Effector memory CD8-positive, alpha-beta T cell (primary cell): ENCODE measurements around the gene GAST.
"Not testable (repeated sequence)": the region's sequence is repeated elsewhere in the genome, so short reads cannot be mapped to it uniquely, and the experiment has no call there.

ENCODE experiments used
- ATAC-seq: fragments of 150-1000 bp; cut with Tn5 transposase; replicated peaks from 2 replicates; pipeline ENCODE4 v1.10.0; 2021; ENCODE audit warnings: mild to moderate bottlenecking, moderate library complexity
- DNase-seq, 3 experiments: peaks; one replicate each; pipeline ENCODE4 v3.0.0; 2021
- H3K27ac Mint-ChIP-seq, 2 donors: one replicate each; pipeline ENCODE4 v1.8.0; 2022; ENCODE audit warnings: mild to moderate bottlenecking in 2 of 2, mixed read lengths in 2 of 2, moderate library complexity in 2 of 2
- H3K27me3 Mint-ChIP-seq, 2 donors: one replicate each; pipeline ENCODE4 v1.8.0; 2022; ENCODE audit warnings: mixed read lengths in 2 of 2
- H3K36me3 Mint-ChIP-seq: one replicate; pipeline ENCODE4 v1.8.0; 2022; ENCODE audit warnings: mild to moderate bottlenecking, moderate library complexity, mixed read lengths; ENCODE audit not compliant: insufficient read depth
- H3K4me1 Mint-ChIP-seq, 2 donors: one replicate each; pipeline ENCODE4 v1.8.0; 2022; ENCODE audit warnings: low read depth in 2 of 2, mixed read lengths in 2 of 2
- H3K4me3 Mint-ChIP-seq, 2 donors: one replicate each; pipeline ENCODE4 v1.8.0; 2022; ENCODE audit warnings: mild to moderate bottlenecking in 2 of 2, mixed read lengths in 2 of 2, moderate library complexity in 2 of 2
- H3K9me3 Mint-ChIP-seq, 2 donors: one replicate each; pipeline ENCODE4 v1.8.0; 2022; ENCODE audit warnings: mixed read lengths in 2 of 2
- total RNA-seq, 9 experiments: gene quantifications; one replicate each; lab custom pipeline; 2026; lab: John Stamatoyannopoulos, UW

Gene GAST
- total RNA-seq, result 0 to 0.13 (median 0) reads per million in 9 experiments

GRCh38 chr17:41711669-41712400 lies at the start of gene GAST:
Gene GAST, plus strand, starts transcription at chr17:41712331. Its CDS starts 3,106 bp downstream, at chr17:41715437.
- no peaks in the 10 kb centered on the region for H3K36me3 Mint-ChIP-seq
- no peak for DNase-seq
- H3K4me1 Mint-ChIP-seq, result peaks cover 0 to 4% of the 10 kb centered on the region in 2 donors
- no peak within 1 kb of the TSS for H3K4me3 Mint-ChIP-seq
- H3K27me3 Mint-ChIP-seq, result peaks cover 21 to 45% of the 10 kb centered on the region in 2 donors
- H3K27ac Mint-ChIP-seq, result no peak within 1 kb of the TSS
- ATAC-seq, result no peak
- H3K9me3 Mint-ChIP-seq, result no peaks in the 10 kb centered on the region

- H3K9me3 Mint-ChIP-seq, result no peaks in the 10 kb centered on the region
- peaks cover 17 to 18% of the 10 kb centered on the region in 2 donors for H3K4me1 Mint-ChIP-seq
- no peak overlapping the region for H3K4me3 Mint-ChIP-seq
- no peaks in the 10 kb centered on the region for H3K27me3 Mint-ChIP-seq
- H3K36me3 Mint-ChIP-seq, result peaks cover 14% of the 10 kb centered on the region
- ATAC-seq (no peak), DNase-seq (no peak)
- H3K27ac Mint-ChIP-seq, result peak overlapping the region; percentile 14 to 15
These were observed 48.5 kb upstream of the GAST start for GRCh38 chr17:41663451-41664171.

DNA sequence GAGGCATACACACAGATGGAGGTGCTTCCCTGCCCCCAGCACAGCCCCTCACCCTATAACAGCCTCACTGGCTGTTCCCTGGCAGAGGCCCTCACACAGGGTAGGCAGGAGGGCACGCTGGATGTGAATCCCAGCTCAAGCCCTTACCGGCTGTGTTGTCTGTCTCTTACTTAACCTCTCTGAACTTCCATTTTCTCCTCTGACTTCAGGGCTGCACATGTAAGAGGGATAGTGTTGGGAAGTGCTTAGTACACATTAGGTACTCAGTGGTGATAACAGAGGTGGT lies 48.0 kb upstream of the GAST start:
- Mint-ChIP-seq H3K9me3 (no peaks in the 10 kb centered on the region), H3K4me3 (no peak overlapping the region), H3K4me1 (peaks cover 17 to 18% of the 10 kb centered on the region in 2 donors), H3K27me3 (no peaks in the 10 kb centered on the region), H3K27ac (no peak overlapping the region), H3K36me3 (peaks cover 14% of the 10 kb centered on the region)
- ATAC-seq (no peak), DNase-seq (no peak)

DNA sequence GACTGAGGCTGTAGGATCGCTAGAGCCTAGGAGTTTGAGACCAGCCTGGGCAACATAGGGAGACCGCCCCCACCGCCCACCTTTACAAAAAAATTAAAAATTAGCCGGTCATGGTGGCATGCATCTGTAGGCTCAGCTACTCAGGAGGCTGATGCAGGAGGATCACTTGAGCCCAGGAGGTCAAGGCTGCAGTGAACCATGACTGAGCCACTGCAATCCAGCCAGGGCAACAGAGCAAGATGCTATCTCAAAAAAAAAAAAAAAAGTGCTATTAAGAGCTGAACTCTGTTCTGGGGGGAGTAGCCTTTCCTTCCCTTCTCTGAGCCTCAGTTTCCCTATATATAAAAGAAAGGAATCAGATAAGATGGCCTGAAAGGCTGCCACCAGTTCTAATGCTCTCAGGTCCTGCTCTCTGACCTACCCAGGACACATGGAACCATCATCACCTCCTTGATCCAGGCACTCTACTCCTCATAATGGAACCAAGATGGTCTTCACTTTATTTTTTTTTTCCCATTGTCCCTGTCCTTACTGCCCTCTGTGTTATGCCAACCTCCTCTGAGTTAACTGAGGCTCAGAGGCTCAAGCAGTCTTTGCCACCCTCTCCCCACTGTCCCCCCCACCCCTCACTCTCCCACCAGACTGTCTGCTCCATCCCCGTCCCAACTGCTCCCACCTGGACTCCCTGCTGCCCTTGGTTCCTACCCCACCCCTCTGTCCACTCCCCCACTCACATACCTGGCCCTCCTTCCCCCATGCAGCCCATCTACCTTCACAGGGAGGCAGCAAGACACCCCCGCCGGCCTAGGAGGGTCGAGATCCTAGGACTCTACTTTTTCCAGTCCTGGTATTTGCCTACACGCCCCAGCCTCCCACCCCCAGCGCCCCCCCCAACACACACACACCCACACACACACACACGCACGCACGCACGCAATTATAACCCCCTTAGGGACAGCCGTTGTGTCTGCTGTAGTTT lies 47.3 kb upstream of the GAST start:
- H3K4me3 Mint-ChIP-seq, result peak overlapping the region; percentile 89 to 95
- H3K4me1 Mint-ChIP-seq, result peaks cover 17 to 18% of the 10 kb centered on the region in 2 donors
- no peaks in the 10 kb centered on the region for H3K27me3 Mint-ChIP-seq
- ATAC-seq (no peak), DNase-seq (no peak)
- H3K36me3 Mint-ChIP-seq, result peaks cover 14% of the 10 kb centered on the region
- H3K27ac Mint-ChIP-seq, result peak overlapping the region; percentile 99
- H3K9me3 Mint-ChIP-seq, result no peaks in the 10 kb centered on the region

DNA sequence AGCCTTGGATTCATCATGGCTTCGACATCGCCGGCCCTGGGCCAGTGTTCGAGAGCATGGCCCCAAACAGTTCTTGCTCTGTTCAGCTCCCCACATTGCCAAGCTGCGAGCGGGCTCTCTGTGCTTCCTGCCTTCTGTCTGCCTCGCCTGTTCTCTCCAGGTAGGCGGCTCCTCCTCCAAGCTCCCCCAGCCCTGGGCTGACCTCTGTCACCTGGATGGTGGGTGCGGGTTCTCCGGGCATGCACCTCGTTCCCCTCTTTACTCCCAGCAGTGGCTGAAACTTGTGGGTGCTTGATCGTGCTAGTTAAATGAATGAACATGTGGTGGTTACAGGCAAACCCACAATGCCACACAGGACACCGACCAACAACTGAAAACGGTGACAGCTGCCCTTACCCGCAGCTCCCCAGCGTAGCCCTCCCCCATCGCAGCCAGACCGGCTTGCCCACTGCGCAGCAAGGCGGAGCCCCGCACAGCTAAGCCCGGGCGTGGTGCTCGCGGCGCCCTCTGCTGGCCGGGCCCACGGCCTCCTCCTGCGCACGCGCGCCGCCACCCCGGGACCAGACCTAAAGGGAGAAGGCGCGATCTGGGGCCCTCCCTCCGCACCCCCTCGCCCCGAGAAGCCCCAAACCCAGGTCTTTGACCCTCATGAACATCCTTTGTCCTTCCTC lies 46.4 kb upstream of the GAST start:
- Mint-ChIP-seq H3K4me3 (peak overlapping the region; percentile 89 to 95), H3K27ac (peak overlapping the region; percentile 99), H3K27me3 (no peaks in the 10 kb centered on the region), H3K4me1 (peaks cover 17 to 18% of the 10 kb centered on the region in 2 donors), H3K9me3 (no peaks in the 10 kb centered on the region), H3K36me3 (peaks cover 14% of the 10 kb centered on the region)
- ATAC-seq (peak; percentile 77), DNase-seq (peak; percentile 86 to 92 (median 91))

DNA sequence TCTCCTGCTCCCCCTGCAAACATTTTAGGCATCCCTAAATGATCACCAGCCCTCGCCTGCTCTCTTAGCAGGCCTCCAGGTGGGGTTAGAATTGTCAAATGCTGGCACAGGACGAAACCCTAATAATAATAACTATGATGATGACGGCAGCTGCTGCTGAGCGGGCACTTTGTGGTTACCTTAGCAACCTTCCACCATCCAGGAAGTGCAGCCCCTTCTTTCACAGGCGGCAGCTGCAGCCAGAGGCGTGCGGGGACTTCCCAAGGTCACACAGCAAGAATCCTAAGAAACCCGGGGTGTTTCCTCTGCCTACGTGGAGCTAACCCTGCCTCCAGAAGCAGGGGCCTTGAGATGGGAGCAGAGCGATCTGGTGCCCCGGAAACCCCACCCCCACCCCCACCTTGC lies 45.9 kb upstream of the GAST start:
- no peaks in the 10 kb centered on the region for H3K9me3 Mint-ChIP-seq
- H3K36me3 Mint-ChIP-seq, result peaks cover 14% of the 10 kb centered on the region
- H3K4me1 Mint-ChIP-seq, result peaks cover 17 to 18% of the 10 kb centered on the region in 2 donors
- H3K27ac Mint-ChIP-seq, result peak overlapping the region; percentile 99
- H3K27me3 Mint-ChIP-seq, result no peaks in the 10 kb centered on the region
- peak overlapping the region; percentile 89 to 95 for H3K4me3 Mint-ChIP-seq
- DNase-seq (peak in 2 of 3 experiments; percentile 62 to 66), ATAC-seq (peak; percentile 68)

- peak overlapping the region; percentile 99 for H3K27ac Mint-ChIP-seq
- peaks cover 17 to 18% of the 10 kb centered on the region in 2 donors for H3K4me1 Mint-ChIP-seq
- no peaks in the 10 kb centered on the region for H3K27me3 Mint-ChIP-seq
- DNase-seq, result peak; percentile 86 to 89 (median 86)
- H3K9me3 Mint-ChIP-seq, result no peaks in the 10 kb centered on the region
- H3K4me3 Mint-ChIP-seq, result peak overlapping the region; percentile 89 to 95
- peaks cover 14% of the 10 kb centered on the region for H3K36me3 Mint-ChIP-seq
- peak; percentile 57 for ATAC-seq
These were observed 45.3 kb upstream of the GAST start for GRCh38 chr17:41666708-41667279.

DNA sequence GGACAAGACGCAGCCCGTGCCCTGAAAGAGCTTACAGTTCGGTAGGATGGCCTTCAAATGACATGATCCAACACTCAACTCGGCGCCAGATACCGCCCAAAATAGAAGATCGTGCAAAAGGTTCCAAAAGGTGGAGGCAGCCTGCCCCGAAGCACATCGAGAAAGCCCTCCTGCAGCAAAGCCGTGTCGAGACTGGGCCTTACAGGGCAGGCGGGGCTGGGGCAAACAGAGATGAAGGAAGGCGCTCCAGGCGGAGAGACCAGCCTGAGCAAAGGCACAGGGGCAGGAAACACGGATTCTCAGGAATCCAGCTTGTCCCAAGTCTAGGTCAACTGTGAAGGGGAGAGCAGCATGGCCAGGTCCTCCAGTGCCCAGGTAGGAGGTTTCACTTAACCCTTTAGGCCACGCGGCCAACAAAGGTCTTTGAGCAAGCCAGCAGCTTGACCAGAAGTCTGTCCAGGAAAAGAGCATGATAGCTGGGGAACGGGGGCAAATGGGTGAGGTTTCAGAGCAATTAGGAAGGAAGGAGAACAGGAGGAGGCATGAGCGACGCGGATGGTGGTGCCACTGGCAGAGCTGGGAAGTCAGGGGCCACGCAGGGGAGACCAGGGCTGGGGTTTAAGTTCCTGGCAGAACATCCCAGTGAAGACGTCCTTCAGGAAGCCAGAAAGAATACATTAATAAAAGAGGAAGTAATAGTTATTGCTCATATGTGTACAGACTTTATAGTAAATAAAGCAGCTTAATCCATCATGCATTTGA lies 44.7 kb upstream of the GAST start:
- H3K4me1 Mint-ChIP-seq, result peaks cover 17 to 18% of the 10 kb centered on the region in 2 donors

GRCh38 chr17:41672153-41672552 lies 40.0 kb upstream of the GAST start:
- no peaks in the 10 kb centered on the region for H3K27me3 Mint-ChIP-seq
- no peaks in the 10 kb centered on the region for H3K9me3 Mint-ChIP-seq
- no peak for ATAC-seq
- no peak for DNase-seq
- no peak overlapping the region for H3K27ac Mint-ChIP-seq
- H3K4me1 Mint-ChIP-seq, result peaks cover 5% of the 10 kb centered on the region in 2 donors
- no peak overlapping the region for H3K4me3 Mint-ChIP-seq
- peaks cover 2% of the 10 kb centered on the region for H3K36me3 Mint-ChIP-seq

More for the DNA sequence above, 44.7 kb upstream of the GAST start:
- Mint-ChIP-seq H3K27ac (peak overlapping the region; percentile 99), H3K4me3 (peak overlapping the region; percentile 89 to 95), H3K27me3 (no peaks in the 10 kb centered on the region), H3K9me3 (no peaks in the 10 kb centered on the region), H3K36me3 (peaks cover 14% of the 10 kb centered on the region)
- ATAC-seq (no peak), DNase-seq (no peak)

DNA sequence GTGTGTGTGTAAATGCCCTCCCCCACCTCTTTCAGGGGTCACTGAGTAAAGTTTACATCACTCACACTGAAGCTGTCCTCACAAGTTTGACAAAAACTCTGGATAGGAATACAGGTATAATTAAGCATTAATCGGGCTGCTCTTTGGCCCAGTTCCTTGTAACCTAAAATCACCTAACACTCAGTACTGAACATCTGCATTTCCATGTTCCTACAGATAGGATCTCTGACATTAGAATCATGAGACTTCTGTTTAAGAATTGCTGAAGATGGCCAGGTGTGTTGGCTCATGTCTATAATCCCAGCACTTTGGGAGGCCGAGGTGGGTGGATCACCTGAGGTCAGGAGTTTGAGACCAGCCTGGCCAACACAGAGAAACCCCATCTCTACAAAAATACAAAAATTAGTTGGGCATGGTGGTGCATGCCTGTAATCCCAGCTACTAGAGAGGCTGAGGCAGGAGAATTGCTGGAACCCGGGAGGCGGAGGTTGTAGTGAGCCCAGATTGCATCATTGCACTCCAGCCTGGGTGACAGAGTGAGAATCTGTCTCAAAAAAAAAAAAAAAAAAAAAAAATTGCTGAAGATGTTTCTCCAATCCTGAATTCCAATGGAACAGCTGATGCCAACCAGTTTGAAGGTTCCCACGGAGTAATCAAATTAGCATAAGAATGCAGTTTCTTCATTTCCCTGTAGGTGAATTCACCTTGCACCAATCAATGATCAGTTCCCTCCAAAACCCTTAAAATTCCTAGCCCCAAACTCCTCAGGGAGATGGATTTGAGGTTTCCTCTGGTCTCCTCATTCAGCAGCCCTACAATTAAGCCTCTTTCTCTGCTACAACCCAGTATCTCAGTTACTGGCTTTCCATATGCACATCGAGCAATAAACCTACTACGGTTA lies 36.7 kb upstream of the GAST start:
- H3K9me3 Mint-ChIP-seq, H3K27me3 Mint-ChIP-seq, H3K4me3 Mint-ChIP-seq, DNase-seq, H3K36me3 Mint-ChIP-seq, H3K27ac Mint-ChIP-seq, ATAC-seq: not testable (repeated sequence)
- H3K4me1 Mint-ChIP-seq, result peaks cover 16 to 20% of the 10 kb centered on the region in 2 donors

GRCh38 chr17:41676058-41676419 lies 36.1 kb upstream of the GAST start:
- H3K4me3 Mint-ChIP-seq, result no peak overlapping the region
- no peaks in the 10 kb centered on the region for H3K9me3 Mint-ChIP-seq
- peaks cover 7% of the 10 kb centered on the region for H3K36me3 Mint-ChIP-seq
- ATAC-seq (no peak), DNase-seq (no peak)
- no peaks in the 10 kb centered on the region for H3K27me3 Mint-ChIP-seq
- H3K4me1 Mint-ChIP-seq, result peaks cover 16 to 20% of the 10 kb centered on the region in 2 donors
- H3K27ac Mint-ChIP-seq, result no peak overlapping the region
